K562 (cell line): ENCODE data around the gene MYCL. TPM values are rescaled to one million over a fixed set of nuclear protein-coding genes. Genes with fewer than 3 reads are reported as not detected.

Experiments
- ATAC-seq: fragments of 200-7000 bp; cut with Tn5 transposase; 3 replicates; pipeline ENCODE4 v1.9.1; 2020; ENCODE audit warnings: moderate library complexity
- BruUV-seq: library from RNA; stranded (reverse); fragments of 400-500 nt; replicated peaks from 2 replicates; lab custom pipeline; 2021; lab: Mats Ljungman, UMichigan
- CTCF ChIA-PET: fragments of 300-600 bp; formaldehyde crosslinking; extraction: SDS; loops from one replicate; lab custom pipeline; 2021; ENCODE audit warnings: low intra/inter-chr PET ratio; lab: Yijun Ruan, JAX
- POLR2A ChIA-PET: fragments of 300-600, 350-650 bp; sonication (Branson Sonifier 250); formaldehyde crosslinking; extraction: SDS; loops from one replicate; lab custom pipeline; 2021; ENCODE audit warnings: antibody characterized with exemption, inconsistent platforms; lab: Yijun Ruan, JAX
- DNase-seq, 4 experiments: peaks; one replicate each; pipeline versions ENCODE4 v3.0.0 to v3.0.0-alpha.2; 2011 to 2018; ENCODE audit warnings: low spot score in 3 of 4, mixed read lengths in 3 of 4; ENCODE audit errors: extremely low read depth in 1 of 4
- FAIRE-seq: peaks from 2 replicates; lab custom pipeline; 2011; peaks lifted over from hg19 to GRCh38; lab: Jason Lieb, UNC
- H2AFZ ChIP-seq: 2 replicates; pipeline ENCODE4 v1.6.0; 2011; ENCODE audit warnings: low read depth, low read length, control low read depth, inconsistent platforms
- H3K27ac ChIP-seq: fragments of 200-600 bp; 3 replicates; pipeline ENCODE4 v1.8.0; 2011; ENCODE audit warnings: low read depth, mild to moderate bottlenecking, control low read depth, inconsistent platforms, low read length, moderate library complexity, mixed read lengths; ENCODE audit errors: extremely low read depth
- H3K27me3 ChIP-seq, 2 experiments: fragments of 300-600 bp in 1 of 2; 2 replicates in 1 of 2; 3 replicates in 1 of 2; pipeline versions ENCODE4 v1.6.0 to v1.8.0; 2011; ENCODE audit warnings: inconsistent platforms in 2 of 2, low read length in 2 of 2, mild to moderate bottlenecking in 1 of 2, mixed read lengths in 1 of 2, moderate library complexity in 1 of 2; ENCODE audit not compliant: control insufficient read depth in 2 of 2, insufficient read depth in 2 of 2
- H3K36me3 ChIP-seq: fragments of 300-600 bp; 3 replicates; pipeline ENCODE4 v1.8.0; 2011; ENCODE audit warnings: mild to moderate bottlenecking, low read length, inconsistent platforms; ENCODE audit not compliant: control insufficient read depth, insufficient read depth
- H3K4me1 ChIP-seq, 2 experiments: fragments of 200-600 bp in 1 of 2; replicated peaks in 1 of 2; 2 replicates in 1 of 2; 3 replicates in 1 of 2; pipeline versions ENCODE4 v1.5.1 to v1.8.0; 2011; ENCODE audit warnings: inconsistent platforms in 2 of 2, low read length in 2 of 2, mild to moderate bottlenecking in 1 of 2, mixed read lengths in 1 of 2, moderate library complexity in 1 of 2; ENCODE audit not compliant: control insufficient read depth in 2 of 2, insufficient read depth in 2 of 2
- H3K4me2 ChIP-seq: 2 replicates; pipeline ENCODE4 v1.6.1; 2011; ENCODE audit warnings: low read length, control low read depth, inconsistent platforms, mixed read lengths; ENCODE audit not compliant: insufficient read depth
- H3K4me3 ChIP-seq: fragments of 200-600 bp; sonication (generic), shearing (Covaris generic); 2 replicates; pipeline ENCODE4 v1.5.1; 2016; ENCODE audit warnings: control low read depth, inconsistent platforms
- H3K79me2 ChIP-seq: fragments of 200-600 bp; 3 replicates; pipeline ENCODE4 v1.8.0; 2011; ENCODE audit warnings: low read length, inconsistent platforms; ENCODE audit not compliant: control insufficient read depth, insufficient read depth
- H3K9ac ChIP-seq, 2 experiments: 2 replicates each; pipeline versions ENCODE4 v1.6.0 to v1.6.1; 2011; ENCODE audit warnings: low read depth in 2 of 2, low read length in 2 of 2, control low read depth in 1 of 2, inconsistent platforms in 1 of 2, mild to moderate bottlenecking in 1 of 2, mixed read lengths in 1 of 2; ENCODE audit not compliant: insufficient read depth in 1 of 2
- H3K9me1 ChIP-seq: one replicate; pipeline ENCODE4 v1.6.0; 2011; ENCODE audit warnings: inconsistent platforms, mild to moderate bottlenecking, low read length, moderate library complexity; ENCODE audit not compliant: control insufficient read depth, insufficient read depth
- H3K9me3 ChIP-seq: replicated peaks from 2 replicates; pipeline ENCODE4 v1.5.1; 2011; ENCODE audit warnings: low read depth, low read length, inconsistent platforms; ENCODE audit not compliant: control insufficient read depth, insufficient read depth
- H4K20me1 ChIP-seq: replicated peaks from 2 replicates; pipeline ENCODE4 v1.6.1; 2011; ENCODE audit warnings: low read length, inconsistent platforms, mixed read lengths; ENCODE audit not compliant: control insufficient read depth, insufficient read depth
- ARID1B ChIP-seq: fragments of 450-650 bp; IDR thresholded peaks from 2 replicates; pipeline ENCODE4 v1.6.1; 2016; ENCODE audit warnings: antibody characterized with exemption, mild to moderate bottlenecking, inconsistent platforms
- IFI16 ChIP-seq: fragments of 250-450 bp; sonication (Bioruptor Pico); IDR thresholded peaks from 2 replicates; pipeline ENCODE4 v2.1.2; 2022; ENCODE audit warnings: mild to moderate bottlenecking, inconsistent platforms
- NRF1 ChIP-seq, 2 experiments: fragments of 450-650 bp; IDR thresholded peaks in 1 of 2; conservative IDR thresholded peaks in 1 of 2; 2 replicates each; pipeline ENCODE4 v1.6.1; 2014; ENCODE audit warnings: mild to moderate bottlenecking in 2 of 2
- RBM22 ChIP-seq: fragments of 200-400 bp; formaldehyde crosslinking; IDR thresholded peaks from 2 replicates; pipeline ENCODE4 v1.6.1; 2018; ENCODE audit warnings: low read length, low read depth; ENCODE audit not compliant: poor library complexity, severe bottlenecking
- SPI1 ChIP-seq: IDR thresholded peaks from 2 replicates; pipeline ENCODE4 v1.6.1; 2011; ENCODE audit warnings: low read depth, low read length, control low read depth, borderline replicate concordance
- TAF15 ChIP-seq: fragments of 200-400 bp; formaldehyde crosslinking; IDR thresholded peaks from 2 replicates; pipeline ENCODE4 v1.6.1; 2017; ENCODE audit warnings: mild to moderate bottlenecking, low read depth, low read length, moderate library complexity
- TFAM ChIP-seq: fragments of 250-450 bp; sonication (Bioruptor Pico); conservative IDR thresholded peaks from 2 replicates; pipeline ENCODE4 v1.5.0; 2021; ENCODE audit warnings: mild to moderate bottlenecking, moderate library complexity
- TGIF2 ChIP-seq: sonication (generic); formaldehyde crosslinking; IDR thresholded peaks from 2 replicates; pipeline ENCODE4 v1.8.1; 2022; ENCODE audit warnings: mild to moderate bottlenecking, missing genetic modification reagents, moderate library complexity
- ZNF124 ChIP-seq: sonication (generic); formaldehyde crosslinking; IDR thresholded peaks from 2 replicates; pipeline ENCODE4 v1.8.1; 2022; ENCODE audit warnings: missing genetic modification reagents
- ZNF133 ChIP-seq: fragments of 250-450 bp; sonication (Bioruptor Pico); IDR thresholded peaks from 2 replicates; pipeline ENCODE4 v1.4.0; 2020; ENCODE audit warnings: mild to moderate bottlenecking
- ZNF764 ChIP-seq: fragments of 250-450 bp; sonication (Bioruptor Pico); IDR thresholded peaks from 2 replicates; pipeline ENCODE4 v1.4.0; 2020; ENCODE audit warnings: low read depth, mild to moderate bottlenecking, moderate library complexity
- WGBS: fragments of 100-300 bp; shearing (Covaris generic); methylation state at CpG from one replicate; pipeline ENCODE4 v1.1.6; 2016; ENCODE audit warnings: low coverage, mixed read lengths; ENCODE audit not compliant: insufficient coverage; ENCODE audit errors: missing lambda C conversion rate; 5-methylcytosine and 5-hydroxymethylcytosine counted together
- in situ Hi-C: fragments of 300-500 bp; cut with MboI; formaldehyde crosslinking; loops from 4 replicates; pipeline ENCODE4 v1.15.0; 2018; ENCODE audit warnings: inconsistent platforms, mixed read lengths
- intact Hi-C: fragments of 100-400 bp; cut with micrococcal nuclease; formaldehyde crosslinking; loops from 2 replicates; pipeline ENCODE4 v1.14.2; 2022
- polyA plus RNA-seq, 8 experiments: library from polyadenylated mRNA; depleted of rRNA in 4 of 8; stranded (reverse) in 5 of 8; unstranded in 3 of 8; fragments of >200 nt; fragmentation: Nextera tagmentation in 2 of 8; fragmentation: Illumina TruSeq in 1 of 8; extraction: Ambion mirVana in 2 of 8; extraction: Trizol in 1 of 8; gene quantifications; 2 replicates each; pipeline versions ENCODE4 v1.2.1 to v1.2.3, GENCODE V29; 2011 to 2014; ENCODE audit warnings: inconsistent platforms in 1 of 8, missing spikeins in 1 of 8
- total RNA-seq, 7 experiments: library from RNA; depleted of rRNA in 6 of 7; stranded (reverse); fragments of >200 nt in 6 of 7; fragmentation: Illumina TruSeq in 2 of 7; extraction: Trizol in 2 of 7; gene quantifications; 2 replicates each; pipeline versions ENCODE4 v1.2.1 to v1.2.3, GENCODE V29; 2011 to 2021; ENCODE audit warnings: low replicate concordance in 1 of 7
- TF ChIP-seq, protein P1 (sequence below): fragments of 250-450 bp; sonication (Bioruptor Pico); IDR thresholded peaks from 2 replicates; pipeline ENCODE4 v1.4.0; 2020; ENCODE audit warnings: mild to moderate bottlenecking, moderate library complexity
- TF ChIP-seq, protein P2 (sequence below): fragments of 200-800 bp; sonication (Bioruptor generic); IDR thresholded peaks from 2 replicates; pipeline ENCODE4 v1.6.1; 2017; ENCODE audit warnings: missing genetic modification characterization, missing compliant biosample characterization

MYCL gene
- total and polyA plus RNA-seq, 9 of the 15 experiments (the other 6 are each of a cell fraction or from before 2014, with no cell fraction given) = 3.5 to 22.0 (median 12.8) TPM

DNA sequence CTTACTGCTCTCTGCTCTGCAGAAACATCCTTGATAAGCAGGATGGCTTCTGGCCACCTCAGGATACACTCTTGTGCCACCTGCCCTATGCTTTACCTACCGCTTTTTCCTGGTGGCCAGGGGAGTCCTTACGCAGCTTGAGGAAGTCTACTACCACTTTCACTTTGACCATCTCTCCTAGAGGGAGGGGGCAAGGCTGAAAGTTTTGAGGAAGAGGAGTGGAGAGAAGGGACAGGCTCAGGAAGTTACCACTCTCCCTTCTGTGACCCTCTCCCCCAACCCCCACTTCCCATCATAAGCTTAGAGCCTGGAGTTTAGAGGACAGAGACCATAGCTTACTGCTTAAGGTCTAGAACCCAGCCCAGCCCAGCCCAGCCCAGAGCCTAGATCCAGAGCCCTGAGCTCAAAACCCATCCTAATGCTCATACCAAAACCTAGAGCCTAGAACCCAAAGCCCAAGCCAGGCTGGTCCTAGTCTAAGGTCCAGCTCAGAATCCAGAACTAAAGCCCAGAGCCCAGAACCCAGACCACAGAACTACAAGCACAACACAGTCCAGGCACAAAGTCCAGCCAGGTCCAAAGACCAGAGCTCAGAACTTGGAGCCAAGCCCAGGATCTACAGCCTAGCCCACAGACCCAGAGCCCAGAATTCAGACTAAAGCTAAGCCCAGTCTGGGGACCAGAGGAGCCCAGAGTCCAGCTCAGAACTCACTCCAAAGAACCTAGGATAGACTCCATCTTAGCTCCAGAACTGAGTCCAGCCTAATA is 35.2 kb upstream of the MYCL start (continued):
- TF ChIP-seq SPI1 = peak; percentile 43; the same call in 1 of the 2 replicates

DNA sequence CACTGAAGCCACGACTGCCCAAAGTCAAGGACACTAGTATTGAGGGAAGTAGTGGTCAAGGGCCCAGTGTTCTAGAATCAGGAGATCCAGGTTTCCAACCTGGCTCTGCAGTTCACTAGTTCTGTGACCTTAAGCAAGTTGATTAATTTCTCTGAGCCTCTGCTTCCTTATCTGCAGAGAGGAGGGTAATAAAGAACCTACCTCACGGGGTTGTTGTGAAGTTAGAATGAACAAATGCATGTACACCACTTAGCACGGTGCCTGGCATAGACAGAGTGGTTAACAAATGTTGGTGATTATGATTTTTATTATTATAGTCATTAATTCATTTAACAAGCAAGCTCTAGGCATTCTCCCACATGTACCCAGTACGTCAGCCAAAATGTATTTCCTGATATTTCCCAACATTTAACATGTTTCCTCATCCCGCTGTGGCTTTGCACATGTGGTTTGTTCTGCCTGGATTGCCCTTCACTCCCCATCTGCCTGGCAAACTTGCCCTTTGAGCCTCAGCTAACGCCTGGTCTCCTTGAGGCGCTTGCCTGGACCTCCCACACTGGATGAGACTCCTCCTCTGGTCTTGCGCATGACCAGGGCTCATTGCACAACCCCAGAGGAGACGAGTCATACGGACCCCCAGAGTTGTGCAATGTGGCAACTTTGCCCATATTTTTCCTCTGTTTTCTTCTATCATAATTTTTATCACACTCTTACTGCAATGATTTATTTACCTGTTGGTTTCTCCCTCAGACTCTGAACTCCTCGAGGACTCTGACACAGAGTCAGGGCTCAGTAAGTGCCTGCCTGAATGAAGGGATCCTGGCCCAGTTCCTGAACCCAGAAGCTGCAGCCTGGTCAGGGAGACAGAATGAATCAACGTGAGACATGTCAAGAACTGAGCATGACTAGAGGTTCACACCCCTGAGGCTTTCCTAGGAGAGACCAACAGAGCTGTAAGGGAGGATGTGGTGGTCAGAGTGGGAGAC is 32.5 kb upstream of the MYCL start:
- ChIA-PET CTCF (no interaction called here), POLR2A (interaction anchor here (0.5 to 1.2 kb wide), 10 partner anchors 10 to 1441 kb away, joined by 3 to 5 read pairs (median 3); no protein-coding TSS in a partner anchor)
- Histone ChIP-seq H2AFZ (no peak overlapping the region), H3K9me3 (no peaks in the 10 kb centered on the region), H3K9ac (no peak overlapping the region), H4K20me1 (no peaks in the 10 kb centered on the region), H3K36me3 (no peaks in the 10 kb centered on the region), H3K4me1 (no peaks in the 10 kb centered on the region), H3K79me2 (no peaks in the 10 kb centered on the region), H3K4me3 (no peak overlapping the region), H3K27ac (no peak overlapping the region), H3K9me1 (no peaks in the 10 kb centered on the region), H3K4me2 (no peak overlapping the region), H3K27me3 (peaks cover 17 to 58% of the 10 kb centered on the region in 2 experiments; a peak in 4 of 5 replicates)
- FAIRE-seq = no peak
- WGBS = 0% methylated on average over 12 of the region's 12 CpGs
- in situ Hi-C loops (no loop called here), intact Hi-C loops (no loop called here)
- ATAC-seq = peak; percentile 70
- no peak for DNase-seq
- BruUV-seq = no TSS peak
- TF ChIP-seq, protein P1, sequence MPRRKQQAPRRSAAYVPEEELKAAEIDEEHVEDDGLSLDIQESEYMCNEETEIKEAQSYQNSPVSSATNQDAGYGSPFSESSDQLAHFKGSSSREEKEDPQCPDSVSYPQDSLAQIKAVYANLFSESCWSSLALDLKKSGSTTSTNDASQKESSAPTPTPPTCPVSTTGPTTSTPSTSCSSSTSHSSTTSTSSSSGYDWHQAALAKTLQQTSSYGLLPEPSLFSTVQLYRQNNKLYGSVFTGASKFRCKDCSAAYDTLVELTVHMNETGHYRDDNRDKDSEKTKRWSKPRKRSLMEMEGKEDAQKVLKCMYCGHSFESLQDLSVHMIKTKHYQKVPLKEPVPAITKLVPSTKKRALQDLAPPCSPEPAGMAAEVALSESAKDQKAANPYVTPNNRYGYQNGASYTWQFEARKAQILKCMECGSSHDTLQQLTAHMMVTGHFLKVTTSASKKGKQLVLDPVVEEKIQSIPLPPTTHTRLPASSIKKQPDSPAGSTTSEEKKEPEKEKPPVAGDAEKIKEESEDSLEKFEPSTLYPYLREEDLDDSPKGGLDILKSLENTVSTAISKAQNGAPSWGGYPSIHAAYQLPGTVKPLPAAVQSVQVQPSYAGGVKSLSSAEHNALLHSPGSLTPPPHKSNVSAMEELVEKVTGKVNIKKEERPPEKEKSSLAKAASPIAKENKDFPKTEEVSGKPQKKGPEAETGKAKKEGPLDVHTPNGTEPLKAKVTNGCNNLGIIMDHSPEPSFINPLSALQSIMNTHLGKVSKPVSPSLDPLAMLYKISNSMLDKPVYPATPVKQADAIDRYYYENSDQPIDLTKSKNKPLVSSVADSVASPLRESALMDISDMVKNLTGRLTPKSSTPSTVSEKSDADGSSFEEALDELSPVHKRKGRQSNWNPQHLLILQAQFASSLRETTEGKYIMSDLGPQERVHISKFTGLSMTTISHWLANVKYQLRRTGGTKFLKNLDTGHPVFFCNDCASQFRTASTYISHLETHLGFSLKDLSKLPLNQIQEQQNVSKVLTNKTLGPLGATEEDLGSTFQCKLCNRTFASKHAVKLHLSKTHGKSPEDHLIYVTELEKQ (CRISPR knock-in tag) = no peak
- TF ChIP-seq RBM22 (no peak), IFI16 (CRISPR knock-in tag) (no peak), TFAM (CRISPR knock-in tag) (no peak), ZNF124 (CRISPR knock-in tag) (no peak), ARID1B (peak; percentile 13; the same call in 1 of the 2 replicates), TAF15 (no peak), NRF1 (conservative IDR thresholded peaks at IDR 0.05 in 1 of 2, IDR thresholded peaks at IDR 0.05 in 1 of 2) (peak; percentile 85 to 88), ZNF133 (CRISPR knock-in tag) (no peak), TGIF2 (CRISPR knock-in tag) (no peak), ZNF764 (no peak)
- TF ChIP-seq, protein P2, sequence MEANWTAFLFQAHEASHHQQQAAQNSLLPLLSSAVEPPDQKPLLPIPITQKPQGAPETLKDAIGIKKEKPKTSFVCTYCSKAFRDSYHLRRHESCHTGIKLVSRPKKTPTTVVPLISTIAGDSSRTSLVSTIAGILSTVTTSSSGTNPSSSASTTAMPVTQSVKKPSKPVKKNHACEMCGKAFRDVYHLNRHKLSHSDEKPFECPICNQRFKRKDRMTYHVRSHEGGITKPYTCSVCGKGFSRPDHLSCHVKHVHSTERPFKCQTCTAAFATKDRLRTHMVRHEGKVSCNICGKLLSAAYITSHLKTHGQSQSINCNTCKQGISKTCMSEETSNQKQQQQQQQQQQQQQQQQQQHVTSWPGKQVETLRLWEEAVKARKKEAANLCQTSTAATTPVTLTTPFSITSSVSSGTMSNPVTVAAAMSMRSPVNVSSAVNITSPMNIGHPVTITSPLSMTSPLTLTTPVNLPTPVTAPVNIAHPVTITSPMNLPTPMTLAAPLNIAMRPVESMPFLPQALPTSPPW = 0 out of 2 replicates have a peak, but pooled peaks have one; percentile 19
